Neural cell (in vitro differentiated cells): ENCODE data around the gene PVALEF. TPM values are rescaled to one million over a fixed set of nuclear protein-coding genes. Genes with fewer than 3 reads are reported as not detected.

Source experiments
- H2AFZ ChIP-seq: fragments of 200-600, 300-800 bp; sonication (generic), shearing (Covaris generic); 2 replicates; pipeline ENCODE4 v1.6.0; 2014; ENCODE audit warnings: low read depth, mild to moderate bottlenecking, antibody characterized with exemption, low read length, moderate library complexity
- H3F3A ChIP-seq: fragments of 200-600 bp; shearing (Covaris generic); 2 replicates; pipeline ENCODE4 v1.6.1; 2016; ENCODE audit warnings: mild to moderate bottlenecking, moderate library complexity, mixed read lengths, antibody characterized with exemption, low read length; ENCODE audit not compliant: insufficient read depth, poor library complexity, severe bottlenecking
- H3K27ac ChIP-seq: fragments of 200-600, 300-800 bp; sonication (generic), shearing (Covaris generic); 2 replicates; pipeline ENCODE4 v1.5.1; 2014; ENCODE audit warnings: mild to moderate bottlenecking, low read length, moderate library complexity
- H3K27me3 ChIP-seq: fragments of 300-800, 200-600 bp; sonication (generic), shearing (Covaris generic); 2 replicates; pipeline ENCODE4 v1.6.0; 2014; ENCODE audit warnings: mild to moderate bottlenecking, low read depth, low read length, moderate library complexity; ENCODE audit not compliant: insufficient read depth
- H3K36me3 ChIP-seq: fragments of 300-800, 200-600 bp; sonication (generic), shearing (Covaris generic); 2 replicates; pipeline ENCODE4 v1.5.1; 2014; ENCODE audit warnings: mild to moderate bottlenecking, antibody characterized with exemption, low read length, moderate library complexity; ENCODE audit not compliant: insufficient read depth
- H3K4me2 ChIP-seq: fragments of 300-800, 200-600 bp; sonication (generic), shearing (Covaris generic); 2 replicates; pipeline ENCODE4 v1.6.0; 2014; ENCODE audit warnings: mild to moderate bottlenecking, low read length
- H3K4me3 ChIP-seq: fragments of 300-800, 200-600 bp; sonication (generic), shearing (Covaris generic); 2 replicates; pipeline ENCODE4 v1.5.1; 2014; ENCODE audit warnings: mild to moderate bottlenecking, low read length, moderate library complexity
- H3K79me2 ChIP-seq: fragments of 200-600 bp; shearing (Covaris generic); replicated peaks from 2 replicates; pipeline ENCODE4 v1.6.0; 2014; ENCODE audit warnings: mild to moderate bottlenecking, low read length, moderate library complexity; ENCODE audit not compliant: insufficient read depth
- H3K9ac ChIP-seq: fragments of 300-800, 200-600 bp; sonication (generic), shearing (Covaris generic); 2 replicates; pipeline ENCODE4 v1.6.1; 2016; ENCODE audit warnings: mild to moderate bottlenecking, low read length, mixed read lengths
- H3K9me2 ChIP-seq: fragments of 200-600 bp; shearing (Covaris generic); 2 replicates; pipeline ENCODE4 v1.6.1; 2016; ENCODE audit warnings: mild to moderate bottlenecking, low read length, mixed read lengths; ENCODE audit not compliant: insufficient read depth
- H3K9me3 ChIP-seq: fragments of 200-600, 300-800 bp; sonication (generic), shearing (Covaris generic); 2 replicates; pipeline ENCODE4 v1.6.1; 2016; ENCODE audit warnings: mild to moderate bottlenecking, mixed run types, low read length, moderate library complexity, mixed read lengths
- H4K20me1 ChIP-seq: fragments of 200-600 bp; shearing (Covaris generic); 2 replicates; pipeline ENCODE4 v1.6.1; 2016; ENCODE audit warnings: mild to moderate bottlenecking, mixed run types; ENCODE audit not compliant: insufficient read depth
- CTCF ChIP-seq: fragments of 450-650 bp; IDR thresholded peaks from 2 replicates; pipeline ENCODE4 v1.5.1; 2014; ENCODE audit warnings: antibody characterized with exemption, mild to moderate bottlenecking, moderate library complexity; ENCODE audit not compliant: poor library complexity, severe bottlenecking
- EP300 ChIP-seq: fragments of 450-650 bp; conservative IDR thresholded peaks from 2 replicates; pipeline ENCODE4 v1.6.1; 2014; ENCODE audit warnings: antibody characterized with exemption, mild to moderate bottlenecking, moderate library complexity; ENCODE audit not compliant: poor library complexity, severe bottlenecking
- EZH2 ChIP-seq: fragments of 200-600, 300-800 bp; shearing (Covaris generic), sonication (generic); IDR thresholded peaks from 2 replicates; pipeline ENCODE4 v1.6.1; 2014; ENCODE audit warnings: antibody characterized with exemption, low read length, borderline replicate concordance, mild to moderate bottlenecking; ENCODE audit not compliant: insufficient read depth, poor library complexity, severe bottlenecking
- MXI1 ChIP-seq: fragments of 450-650 bp; conservative IDR thresholded peaks from 2 replicates; pipeline ENCODE4 v1.6.1; 2014; ENCODE audit warnings: antibody characterized with exemption, mild to moderate bottlenecking; ENCODE audit not compliant: poor library complexity, severe bottlenecking
- POLR2AphosphoS5 ChIP-seq: IDR thresholded peaks from 2 replicates; pipeline ENCODE4 v1.6.1; 2012
- RAD21 ChIP-seq: fragments of 450-650 bp; conservative IDR thresholded peaks from 2 replicates; pipeline ENCODE4 v1.6.1; 2014; ENCODE audit warnings: antibody characterized with exemption, mild to moderate bottlenecking, moderate library complexity
- REST ChIP-seq: IDR thresholded peaks from 2 replicates; pipeline ENCODE4 v1.6.1; 2012; ENCODE audit warnings: borderline replicate concordance
- SMC3 ChIP-seq: fragments of 450-650 bp; conservative IDR thresholded peaks from 2 replicates; pipeline ENCODE4 v1.6.1; 2014; ENCODE audit warnings: antibody characterized with exemption, mild to moderate bottlenecking, moderate library complexity; ENCODE audit not compliant: poor library complexity
- TAF1 ChIP-seq: IDR thresholded peaks from 2 replicates; pipeline ENCODE4 v1.6.1; 2012; ENCODE audit warnings: low read depth
- polyA plus RNA-seq: library from polyadenylated mRNA; depleted of rRNA; stranded (reverse); fragments of >200 nt; gene quantifications from 2 replicates; pipeline ENCODE4 v1.2.3, GENCODE V29; 2014

Gene PVALEF
- polyA plus RNA-seq, 1 donor from 2014 or later = not detected

- H3F3A ChIP-seq = no peaks in the 10 kb centered on the region
- no peaks in the 10 kb centered on the region for H3K9me2 ChIP-seq
- no peak overlapping the region for H3K27ac ChIP-seq
- no peaks in the 10 kb centered on the region for H3K36me3 ChIP-seq
- no peak overlapping the region for H3K9ac ChIP-seq
- H4K20me1 ChIP-seq = no peaks in the 10 kb centered on the region
- H3K4me3 ChIP-seq = no peak overlapping the region
- no peak overlapping the region for H3K4me2 ChIP-seq
- no peaks in the 10 kb centered on the region for H3K9me3 ChIP-seq
- TF ChIP-seq CTCF (no peak), EZH2 (no peak), REST (no peak), MXI1 (no peak), TAF1 (no peak), EP300 (no peak), RAD21 (no peak), SMC3 (no peak), POLR2AphosphoS5 (no peak)
- H3K79me2 ChIP-seq = no peaks in the 10 kb centered on the region
- H2AFZ ChIP-seq = no peak overlapping the region
- no peaks in the 10 kb centered on the region for H3K27me3 ChIP-seq
Measured at GRCh38 chr17:81210868-81211267, 45.6 kb downstream of the PVALEF start.

GRCh38 chr17:81212365-81212764, 47.1 kb downstream of the PVALEF start:
- Histone ChIP-seq H4K20me1 (no peaks in the 10 kb centered on the region), H3K27ac (no peak overlapping the region), H2AFZ (no peak overlapping the region), H3K79me2 (no peaks in the 10 kb centered on the region), H3F3A (no peaks in the 10 kb centered on the region), H3K9me2 (no peaks in the 10 kb centered on the region), H3K4me3 (no peak overlapping the region), H3K36me3 (no peaks in the 10 kb centered on the region), H3K27me3 (no peaks in the 10 kb centered on the region), H3K9ac (no peak overlapping the region), H3K4me2 (no peak overlapping the region), H3K9me3 (no peaks in the 10 kb centered on the region)
- TF ChIP-seq POLR2AphosphoS5 (no peak), EZH2 (no peak), EP300 (no peak), RAD21 (no peak), REST (no peak), SMC3 (no peak), TAF1 (no peak), CTCF (no peak), MXI1 (no peak)
